A549 (cell line): ENCODE measurements around the gene SEC24A. TPM values are rescaled to one million over a fixed set of nuclear protein-coding genes. Genes with fewer than 3 reads are reported as not detected.

Experiments used
- ATAC-seq, 2 experiments: fragments of 200-7000 bp in 1 of 2; fragments of >200 bp in 1 of 2; cut with Nextera tagmentation in 1 of 2; cut with Tn5 transposase in 1 of 2; 3 replicates each; pipeline versions ENCODE4 v1.8.0 to v1.9.1; 2018 to 2020; ENCODE audit warnings: mild to moderate bottlenecking in 1 of 2, moderate library complexity in 1 of 2
- CTCF ChIA-PET: fragments of 300-600 bp; sonication (Branson Sonifier 250); formaldehyde crosslinking; extraction: SDS; loops from one replicate; lab custom pipeline; 2021; ENCODE audit warnings: antibody characterized with exemption, inconsistent platforms; lab: Yijun Ruan, JAX
- POLR2A ChIA-PET: fragments of 350-600 bp; formaldehyde crosslinking; extraction: SDS; loops from one replicate; lab custom pipeline; 2021; ENCODE audit warnings: antibody characterized with exemption, inconsistent platforms; lab: Yijun Ruan, JAX
- DNase-seq, 2 experiments: peaks; one replicate each; pipeline versions ENCODE4 v3.0.0 to v3.0.0-alpha.2; 2011 to 2016; ENCODE audit warnings: low read depth in 1 of 2, low spot score in 1 of 2
- FAIRE-seq: peaks from 2 replicates; lab custom pipeline; 2011; peaks lifted over from hg19 to GRCh38; lab: Jason Lieb, UNC
- H3K27ac ChIP-seq, 2 experiments: fragments of >200 bp; sonication (Bioruptor Twin); formaldehyde crosslinking; 3 replicates each; pipeline ENCODE4 v1.5.1; 2016 to 2017
- H3K4me1 ChIP-seq: fragments of >200 bp; sonication (Bioruptor Twin); formaldehyde crosslinking; 3 replicates; pipeline ENCODE4 v1.6.1; 2016
- H3K4me2 ChIP-seq: fragments of >200 bp; sonication (Bioruptor Twin); formaldehyde crosslinking; 3 replicates; pipeline ENCODE4 v1.6.1; 2016
- H3K4me3 ChIP-seq: fragments of >200 bp; sonication (Bioruptor Twin); formaldehyde crosslinking; 3 replicates; pipeline ENCODE4 v1.5.1; 2016
- H3K9me3 ChIP-seq: fragments of >200 bp; sonication (Bioruptor Twin); formaldehyde crosslinking; 3 replicates; pipeline ENCODE4 v1.6.1; 2016
- CHD4 ChIP-seq: fragments of 200-600 bp; sonication (generic); IDR thresholded peaks from 2 replicates; pipeline ENCODE4 v1.6.1; 2016; ENCODE audit warnings: antibody characterized with exemption, mild to moderate bottlenecking, borderline replicate concordance
- EHF ChIP-seq: fragments of 250-450 bp; sonication (Bioruptor Pico); IDR thresholded peaks from 2 replicates; pipeline ENCODE4 v1.5.0; 2020; ENCODE audit warnings: mild to moderate bottlenecking
- EHMT2 ChIP-seq: fragments of 200-600 bp; sonication (generic); IDR thresholded peaks from 2 replicates; pipeline ENCODE4 v1.6.1; 2016; ENCODE audit warnings: antibody characterized with exemption, low read depth, mild to moderate bottlenecking, moderate library complexity
- HDAC2 ChIP-seq: fragments of 200-600 bp; sonication (generic); IDR thresholded peaks from 2 replicates; pipeline ENCODE4 v1.6.1; 2016
- JUN ChIP-seq, 2 experiments: fragments of >200 bp; sonication (Bioruptor Twin); formaldehyde crosslinking; IDR thresholded peaks; 2 replicates in 1 of 2; 3 replicates in 1 of 2; pipeline ENCODE4 v1.6.1; 2016 to 2017
- KDM1A ChIP-seq: fragments of 200-600 bp; sonication (generic); IDR thresholded peaks from 2 replicates; pipeline ENCODE4 v1.6.1; 2016; ENCODE audit warnings: low read depth, mild to moderate bottlenecking
- MAFK ChIP-seq: fragments of 450-650 bp; IDR thresholded peaks from 2 replicates; pipeline ENCODE4 v1.6.1; 2014; ENCODE audit not compliant: partially characterized antibody
- MAZ ChIP-seq: fragments of 150-350 bp; IDR thresholded peaks from 2 replicates; pipeline ENCODE4 v1.6.1; 2014; ENCODE audit warnings: antibody characterized with exemption, low read depth, low read length, borderline replicate concordance
- MYC ChIP-seq: IDR thresholded peaks from 2 replicates; pipeline ENCODE4 v1.6.1; 2012; ENCODE audit warnings: mild to moderate bottlenecking, inconsistent platforms, low read length, improper control_type of control experiment, borderline replicate concordance
- NR3C1 ChIP-seq: fragments of >200 bp; sonication (Bioruptor Twin); formaldehyde crosslinking; IDR thresholded peaks from 3 replicates; pipeline ENCODE4 v1.6.1; 2017
- RAD21 ChIP-seq, 2 experiments: fragments of >200 bp in 1 of 2; sonication (Bioruptor Twin) in 1 of 2; formaldehyde crosslinking in 1 of 2; IDR thresholded peaks in 1 of 2; conservative IDR thresholded peaks in 1 of 2; 2 replicates in 1 of 2; 3 replicates in 1 of 2; pipeline ENCODE4 v1.6.1; 2012 to 2018; ENCODE audit warnings: inconsistent platforms in 1 of 2
- TP53 ChIP-seq: fragments of 250-450 bp; sonication (Bioruptor Pico); IDR thresholded peaks from 2 replicates; pipeline ENCODE4 v1.5.0; 2021; ENCODE audit warnings: mild to moderate bottlenecking, moderate library complexity
- ZSCAN20 ChIP-seq: fragments of 250-450 bp; sonication (Bioruptor Pico); IDR thresholded peaks from 2 replicates; pipeline ENCODE4 v1.8.0; 2022; ENCODE audit warnings: mild to moderate bottlenecking, moderate library complexity
- WGBS: methylation state at CpG from one replicate; pipeline ENCODE4 v1.1.6; 2017; ENCODE audit errors: missing lambda C conversion rate; 5-methylcytosine and 5-hydroxymethylcytosine counted together
- polyA plus RNA-seq, 4 experiments: library from polyadenylated mRNA; depleted of rRNA in 3 of 4; stranded (reverse); fragments of >200 nt; fragmentation: RNase III in 1 of 4; extraction: RNeasy Plus Mini Kit Qiagen cat#74134 plus additional on column Dnase treatment in 1 of 4; gene quantifications; 2 replicates in 3 of 4; 3 replicates in 1 of 4; pipeline ENCODE4 v1.2.3, GENCODE V29; 2011 to 2017
- TF ChIP-seq, protein P1 (sequence below): fragments of >200 bp; sonication (Bioruptor Twin); formaldehyde crosslinking; IDR thresholded peaks from 3 replicates; pipeline ENCODE4 v1.6.1; 2016
- TF ChIP-seq, protein P2 (sequence below): fragments of 450-650 bp; IDR thresholded peaks from 2 replicates; pipeline ENCODE4 v1.6.1; 2014; ENCODE audit warnings: antibody characterized with exemption
- TF ChIP-seq, protein P3 (sequence below): IDR thresholded peaks from 2 replicates; pipeline ENCODE4 v1.6.1; 2012
- TF ChIP-seq, protein P4 (sequence below): fragments of >200 bp; sonication (Bioruptor Twin); formaldehyde crosslinking; IDR thresholded peaks from 2 replicates; pipeline ENCODE4 v1.6.1; 2016
- TF ChIP-seq, protein P5 (sequence below): fragments of 150-350 bp; IDR thresholded peaks from 2 replicates; pipeline ENCODE4 v1.6.1; 2014; ENCODE audit warnings: low read depth, mild to moderate bottlenecking, low read length
- TF ChIP-seq, protein P6 (sequence below): fragments of >200 bp; sonication (Bioruptor Twin); formaldehyde crosslinking; IDR thresholded peaks from 3 replicates; pipeline ENCODE4 v1.5.1; 2016

The SEC24A gene
- polyA plus RNA-seq, 2 of the 4 experiments (the other 2 are of a cell fraction) = 11.6 to 23.6 TPM

DNA sequence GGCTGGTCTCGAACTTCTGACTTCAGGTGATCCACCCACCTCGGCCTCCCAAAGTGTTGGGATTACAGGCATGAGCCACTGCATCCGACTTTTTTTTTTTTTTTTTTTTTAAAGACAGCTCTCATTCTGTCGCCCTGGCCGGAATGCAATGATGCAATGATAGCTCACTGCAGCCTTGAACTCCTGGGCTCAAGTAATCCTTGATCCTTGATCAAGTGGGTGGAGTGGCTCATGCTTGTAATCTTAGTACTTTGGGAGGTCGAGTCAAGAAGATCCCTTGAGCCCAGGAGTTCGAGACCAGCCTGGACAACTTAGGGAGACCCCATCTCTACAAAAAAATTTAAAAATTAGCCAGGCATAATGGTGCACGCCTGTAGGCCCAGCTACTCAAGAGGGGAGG lies 8.1 kb downstream of the SEC24A start (continued):
- TF ChIP-seq, protein P1, sequence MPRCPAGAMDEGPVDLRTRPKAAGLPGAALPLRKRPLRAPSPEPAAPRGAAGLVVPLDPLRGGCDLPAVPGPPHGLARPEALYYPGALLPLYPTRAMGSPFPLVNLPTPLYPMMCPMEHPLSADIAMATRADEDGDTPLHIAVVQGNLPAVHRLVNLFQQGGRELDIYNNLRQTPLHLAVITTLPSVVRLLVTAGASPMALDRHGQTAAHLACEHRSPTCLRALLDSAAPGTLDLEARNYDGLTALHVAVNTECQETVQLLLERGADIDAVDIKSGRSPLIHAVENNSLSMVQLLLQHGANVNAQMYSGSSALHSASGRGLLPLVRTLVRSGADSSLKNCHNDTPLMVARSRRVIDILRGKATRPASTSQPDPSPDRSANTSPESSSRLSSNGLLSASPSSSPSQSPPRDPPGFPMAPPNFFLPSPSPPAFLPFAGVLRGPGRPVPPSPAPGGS = no peak
- TF ChIP-seq, protein P2, sequence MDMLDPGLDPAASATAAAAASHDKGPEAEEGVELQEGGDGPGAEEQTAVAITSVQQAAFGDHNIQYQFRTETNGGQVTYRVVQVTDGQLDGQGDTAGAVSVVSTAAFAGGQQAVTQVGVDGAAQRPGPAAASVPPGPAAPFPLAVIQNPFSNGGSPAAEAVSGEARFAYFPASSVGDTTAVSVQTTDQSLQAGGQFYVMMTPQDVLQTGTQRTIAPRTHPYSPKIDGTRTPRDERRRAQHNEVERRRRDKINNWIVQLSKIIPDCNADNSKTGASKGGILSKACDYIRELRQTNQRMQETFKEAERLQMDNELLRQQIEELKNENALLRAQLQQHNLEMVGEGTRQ = no peak
- TF ChIP-seq MAFK (no peak), EHF (CRISPR knock-in tag) (no peak), RAD21 (conservative IDR thresholded peaks at IDR 0.05 in 1 of 2, IDR thresholded peaks at IDR 0.05 in 1 of 2) (no peak)
- TF ChIP-seq, protein P3, sequence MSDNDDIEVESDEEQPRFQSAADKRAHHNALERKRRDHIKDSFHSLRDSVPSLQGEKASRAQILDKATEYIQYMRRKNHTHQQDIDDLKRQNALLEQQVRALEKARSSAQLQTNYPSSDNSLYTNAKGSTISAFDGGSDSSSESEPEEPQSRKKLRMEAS = no peak

DNA sequence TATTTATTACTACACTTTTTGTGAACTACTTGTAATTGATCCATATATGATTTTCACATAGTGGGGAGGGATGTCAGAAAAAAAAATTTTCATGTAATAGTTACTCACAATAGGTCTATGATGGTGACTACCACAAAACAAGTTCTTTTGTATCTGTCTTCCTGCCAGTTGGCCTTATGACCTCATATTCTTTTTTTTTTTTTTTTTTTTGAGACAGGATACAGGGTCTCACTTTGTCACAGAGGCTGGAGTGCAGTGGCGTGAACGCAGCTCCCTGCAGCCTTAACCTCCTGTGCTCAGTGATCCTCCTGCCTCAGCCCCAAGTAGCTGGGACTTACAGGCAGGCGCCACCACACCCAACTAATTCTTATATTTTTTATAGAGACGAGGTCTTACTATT lies 10.9 kb downstream of the SEC24A start:
- TF ChIP-seq JUN (IDR thresholded peaks at IDR 0.05) (no peak), CHD4 (no peak), EHF (CRISPR knock-in tag) (no peak), TP53 (CRISPR knock-in tag) (no peak), ZSCAN20 (CRISPR knock-in tag) (no peak), NR3C1 (no peak), HDAC2 (no peak), EHMT2 (no peak), KDM1A (no peak), MYC (no peak), MAZ (no peak)
- TF ChIP-seq, protein P1 = no peak
- TF ChIP-seq, protein P4, sequence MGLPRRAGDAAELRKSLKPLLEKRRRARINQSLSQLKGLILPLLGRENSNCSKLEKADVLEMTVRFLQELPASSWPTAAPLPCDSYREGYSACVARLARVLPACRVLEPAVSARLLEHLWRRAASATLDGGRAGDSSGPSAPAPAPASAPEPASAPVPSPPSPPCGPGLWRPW = no peak
- TF ChIP-seq, protein P5, sequence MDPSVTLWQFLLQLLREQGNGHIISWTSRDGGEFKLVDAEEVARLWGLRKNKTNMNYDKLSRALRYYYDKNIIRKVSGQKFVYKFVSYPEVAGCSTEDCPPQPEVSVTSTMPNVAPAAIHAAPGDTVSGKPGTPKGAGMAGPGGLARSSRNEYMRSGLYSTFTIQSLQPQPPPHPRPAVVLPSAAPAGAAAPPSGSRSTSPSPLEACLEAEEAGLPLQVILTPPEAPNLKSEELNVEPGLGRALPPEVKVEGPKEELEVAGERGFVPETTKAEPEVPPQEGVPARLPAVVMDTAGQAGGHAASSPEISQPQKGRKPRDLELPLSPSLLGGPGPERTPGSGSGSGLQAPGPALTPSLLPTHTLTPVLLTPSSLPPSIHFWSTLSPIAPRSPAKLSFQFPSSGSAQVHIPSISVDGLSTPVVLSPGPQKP = no peak
- TF ChIP-seq, protein P6, sequence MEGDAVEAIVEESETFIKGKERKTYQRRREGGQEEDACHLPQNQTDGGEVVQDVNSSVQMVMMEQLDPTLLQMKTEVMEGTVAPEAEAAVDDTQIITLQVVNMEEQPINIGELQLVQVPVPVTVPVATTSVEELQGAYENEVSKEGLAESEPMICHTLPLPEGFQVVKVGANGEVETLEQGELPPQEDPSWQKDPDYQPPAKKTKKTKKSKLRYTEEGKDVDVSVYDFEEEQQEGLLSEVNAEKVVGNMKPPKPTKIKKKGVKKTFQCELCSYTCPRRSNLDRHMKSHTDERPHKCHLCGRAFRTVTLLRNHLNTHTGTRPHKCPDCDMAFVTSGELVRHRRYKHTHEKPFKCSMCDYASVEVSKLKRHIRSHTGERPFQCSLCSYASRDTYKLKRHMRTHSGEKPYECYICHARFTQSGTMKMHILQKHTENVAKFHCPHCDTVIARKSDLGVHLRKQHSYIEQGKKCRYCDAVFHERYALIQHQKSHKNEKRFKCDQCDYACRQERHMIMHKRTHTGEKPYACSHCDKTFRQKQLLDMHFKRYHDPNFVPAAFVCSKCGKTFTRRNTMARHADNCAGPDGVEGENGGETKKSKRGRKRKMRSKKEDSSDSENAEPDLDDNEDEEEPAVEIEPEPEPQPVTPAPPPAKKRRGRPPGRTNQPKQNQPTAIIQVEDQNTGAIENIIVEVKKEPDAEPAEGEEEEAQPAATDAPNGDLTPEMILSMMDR = no peak
- no peak overlapping the region for H3K4me2 ChIP-seq
- no peak overlapping the region for H3K27ac ChIP-seq
- DNase-seq (no peak), FAIRE-seq (no peak), ATAC-seq (no peak)
- 91% methylated on average over 4 of the region's 4 CpGs for WGBS
- H3K4me3 ChIP-seq = no peak overlapping the region
- ChIA-PET CTCF (no interaction called here), POLR2A (no interaction called here)
- H3K9me3 ChIP-seq = no peaks in the 10 kb centered on the region
- no peaks in the 10 kb centered on the region for H3K4me1 ChIP-seq
